ENCODE results near the gene SPEM3.

Gene SPEM3

GRCh38 chr17:7428557-7428956, at the start of gene SPEM3:
SPEM3 (plus strand) TSS chr17:7428857; CDS start chr17:7428903, 46 bp downstream.
- DNase-seq, result no peak

GRCh38 chr17:7379134-7379533, 49.5 kb upstream of the SPEM3 start:
- no peak for DNase-seq

DNA sequence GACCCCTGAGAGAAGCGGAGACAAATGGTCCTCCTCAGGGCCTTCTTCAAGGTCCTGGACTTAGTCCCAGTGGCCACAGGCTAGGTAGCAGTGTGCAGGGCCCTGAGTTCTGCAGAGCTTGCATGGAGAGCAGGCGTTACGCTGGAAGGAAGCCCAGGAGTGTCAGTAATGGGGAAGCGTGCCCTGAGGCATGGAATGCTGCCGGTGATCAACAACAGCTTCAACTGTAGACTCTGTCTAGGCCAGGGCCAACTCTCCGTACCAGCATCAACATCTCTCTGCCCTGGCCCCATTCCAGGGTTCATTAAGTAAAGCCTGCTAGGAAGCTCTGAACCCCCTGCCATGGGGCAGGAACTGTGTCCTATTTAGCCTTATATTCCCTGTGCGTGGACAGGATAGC, 48.3 kb upstream of the SPEM3 start:
- peak; percentile 8 for DNase-seq

GRCh38 chr17:7380855-7381683, 47.6 kb upstream of the SPEM3 start, which contains the start of gene TNK1:
TNK1 (plus strand) TSS chr17:7381089; CDS start chr17:7382927, 1,838 bp downstream.
- no peak for DNase-seq

DNA sequence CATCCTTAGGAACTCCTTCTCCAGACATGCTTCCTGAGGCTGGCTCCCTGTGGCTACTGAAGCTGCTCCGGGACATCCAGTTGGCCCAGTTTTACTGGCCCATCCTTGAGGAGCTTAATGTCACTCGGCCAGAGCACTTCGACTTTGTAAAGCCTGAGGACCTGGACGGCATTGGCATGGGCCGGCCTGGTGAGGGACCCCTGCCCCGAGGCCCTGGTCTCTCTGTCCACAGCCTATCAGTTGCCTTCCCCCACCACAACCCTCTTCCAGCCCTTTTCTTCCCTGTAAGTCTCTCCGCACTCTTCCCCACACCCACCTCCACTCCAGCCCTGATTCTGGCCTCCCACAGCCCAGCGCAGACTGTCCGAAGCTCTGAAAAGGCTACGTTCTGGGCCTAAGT, 45.8 kb upstream of the SPEM3 start:
- DNase-seq, result no peak

GRCh38 chr17:7383371-7383741, 45.3 kb upstream of the SPEM3 start:
- DNase-seq, result no peak

DNA sequence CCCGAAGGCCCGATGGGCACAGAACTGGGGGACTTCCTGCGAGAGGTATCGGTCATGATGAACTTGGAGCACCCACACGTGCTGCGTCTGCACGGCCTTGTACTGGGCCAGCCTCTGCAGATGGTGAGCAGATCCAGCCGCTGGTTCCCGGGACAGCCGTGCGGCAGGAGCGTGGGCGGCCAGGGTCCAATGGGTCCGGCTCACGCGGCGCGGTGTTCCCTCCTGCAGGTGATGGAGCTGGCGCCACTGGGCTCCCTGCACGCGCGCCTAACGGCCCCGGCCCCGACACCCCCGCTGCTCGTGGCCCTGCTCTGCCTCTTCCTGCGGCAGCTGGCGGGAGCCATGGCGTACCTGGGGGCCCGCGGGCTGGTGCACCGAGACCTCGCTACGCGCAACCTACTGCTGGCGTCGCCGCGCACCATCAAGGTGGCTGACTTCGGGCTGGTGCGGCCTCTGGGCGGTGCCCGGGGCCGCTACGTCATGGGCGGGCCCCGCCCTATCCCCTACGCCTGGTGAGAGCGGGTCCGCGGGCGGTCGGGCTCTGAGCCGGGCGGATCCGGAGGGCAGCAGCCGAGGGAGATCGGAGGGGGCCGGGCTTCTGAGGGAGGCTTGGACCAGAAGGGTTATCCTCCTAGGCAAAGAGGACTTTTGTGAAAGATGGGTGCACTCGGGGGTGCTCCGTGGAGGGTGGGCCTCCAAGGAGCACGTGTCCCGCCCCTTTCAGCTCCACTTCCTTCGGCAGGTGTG, 44.7 kb upstream of the SPEM3 start:
- DNase-seq, result no peak

DNA sequence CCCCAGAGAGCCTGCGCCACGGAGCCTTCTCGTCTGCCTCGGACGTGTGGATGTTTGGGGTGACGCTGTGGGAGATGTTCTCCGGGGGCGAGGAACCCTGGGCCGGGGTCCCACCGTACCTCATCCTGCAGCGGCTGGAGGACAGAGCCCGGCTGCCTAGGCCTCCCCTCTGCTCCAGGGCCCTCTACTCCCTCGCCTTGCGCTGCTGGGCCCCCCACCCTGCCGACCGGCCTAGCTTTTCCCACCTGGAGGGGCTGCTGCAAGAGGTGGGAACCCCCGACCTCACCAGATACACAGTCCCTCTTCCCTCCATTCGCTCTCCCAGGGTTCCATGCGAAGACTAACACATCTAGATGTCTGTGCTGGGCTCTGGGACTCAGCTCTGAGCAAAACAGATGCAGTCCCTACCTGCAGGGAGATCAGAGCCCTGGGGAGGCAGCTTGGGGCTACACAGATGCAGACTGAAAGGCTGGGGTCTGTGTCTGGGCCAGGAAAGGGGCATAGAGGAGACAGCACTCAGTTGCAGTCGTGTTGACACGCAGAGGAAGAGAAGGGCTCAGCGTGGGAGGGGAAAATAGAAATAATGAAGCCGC, 44.1 kb upstream of the SPEM3 start:
- no peak for DNase-seq

DNA sequence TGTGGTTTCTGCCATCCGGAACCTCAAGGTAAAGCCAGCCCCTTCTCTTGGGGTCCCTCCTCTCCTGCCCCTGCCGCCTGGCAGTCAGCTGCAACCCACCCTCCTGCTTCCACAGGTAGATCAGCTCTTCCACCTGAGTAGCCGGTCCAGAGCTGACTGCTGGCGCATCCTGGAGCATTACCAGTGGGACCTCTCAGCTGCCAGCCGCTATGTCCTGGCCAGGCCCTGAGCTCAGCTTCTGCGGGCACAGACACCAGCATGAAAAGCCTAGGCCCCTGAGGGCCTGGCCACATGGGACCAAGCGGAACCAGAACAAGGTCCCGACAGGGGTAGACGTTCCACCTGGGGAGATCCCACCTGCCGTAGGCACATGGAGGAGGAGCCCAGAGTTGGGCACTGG, 39.8 kb upstream of the SPEM3 start:
- no peak for DNase-seq

- DNase-seq, result no peak
Measured at GRCh38 chr17:7389924-7390910, 38.4 kb upstream of the SPEM3 start.

DNA sequence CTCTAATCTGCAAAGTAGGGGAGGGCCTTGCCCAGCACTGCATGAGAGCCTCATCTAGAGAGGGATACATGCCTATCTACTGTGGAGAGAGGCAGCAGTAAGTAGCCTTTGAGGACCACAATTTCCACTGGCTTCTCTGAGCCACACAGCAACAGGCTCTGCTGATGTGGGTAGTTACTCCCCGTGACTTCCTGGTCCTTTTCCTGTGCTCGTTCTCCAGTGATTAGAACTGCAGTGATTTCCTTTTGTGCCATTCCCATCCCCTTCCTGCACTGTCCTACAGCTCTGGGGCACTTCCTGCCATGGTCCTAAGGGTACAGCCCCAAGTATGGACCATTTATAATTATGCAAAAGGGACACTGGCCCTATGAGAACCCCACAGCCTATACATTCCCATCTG, 37.4 kb upstream of the SPEM3 start:
- DNase-seq, result no peak

GRCh38 chr17:7392696-7393612, 35.7 kb upstream of the SPEM3 start:
- no peak for DNase-seq

DNA sequence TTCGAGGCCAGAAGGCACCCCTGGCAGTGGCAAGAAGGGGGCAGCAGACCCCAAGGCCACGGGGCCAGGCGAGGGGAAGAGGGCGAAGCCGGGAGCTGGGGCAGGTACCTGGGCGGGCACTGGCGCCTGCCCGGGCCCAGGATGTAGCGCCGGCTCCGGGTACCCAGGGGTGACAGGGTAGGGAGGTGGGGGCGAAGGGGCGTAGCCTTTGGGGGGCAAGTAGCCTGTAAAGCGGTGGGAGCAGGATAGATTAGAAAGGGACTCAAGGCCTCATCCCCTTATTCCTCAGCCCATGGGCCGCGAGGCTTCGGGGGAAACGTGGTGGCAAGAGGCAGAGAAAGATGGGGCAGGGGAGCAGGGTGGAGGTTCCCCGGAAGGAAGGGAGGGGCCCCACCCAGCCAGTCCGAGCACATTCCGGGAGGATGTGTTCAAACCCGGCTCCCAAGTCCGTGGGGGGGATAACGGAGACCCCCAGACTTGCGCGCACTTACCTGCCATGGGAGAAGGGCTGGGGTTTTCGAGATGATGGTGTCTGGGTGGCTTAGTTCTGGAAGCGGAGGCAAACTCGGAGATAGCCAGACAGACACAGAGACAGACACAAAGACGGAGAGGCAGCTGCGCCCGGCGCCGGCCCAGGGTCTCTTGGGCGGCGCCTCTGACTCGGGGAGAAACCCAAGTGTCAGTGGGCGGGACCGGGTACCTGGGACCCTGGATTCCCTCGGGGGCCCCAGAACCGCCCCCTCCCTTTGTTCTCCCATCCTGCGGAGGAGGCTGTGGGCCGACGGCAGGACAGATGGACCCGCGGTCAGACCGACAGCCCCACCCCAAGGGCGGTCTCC, 34.8 kb upstream of the SPEM3 start:
- DNase-seq, result no peak

DNA sequence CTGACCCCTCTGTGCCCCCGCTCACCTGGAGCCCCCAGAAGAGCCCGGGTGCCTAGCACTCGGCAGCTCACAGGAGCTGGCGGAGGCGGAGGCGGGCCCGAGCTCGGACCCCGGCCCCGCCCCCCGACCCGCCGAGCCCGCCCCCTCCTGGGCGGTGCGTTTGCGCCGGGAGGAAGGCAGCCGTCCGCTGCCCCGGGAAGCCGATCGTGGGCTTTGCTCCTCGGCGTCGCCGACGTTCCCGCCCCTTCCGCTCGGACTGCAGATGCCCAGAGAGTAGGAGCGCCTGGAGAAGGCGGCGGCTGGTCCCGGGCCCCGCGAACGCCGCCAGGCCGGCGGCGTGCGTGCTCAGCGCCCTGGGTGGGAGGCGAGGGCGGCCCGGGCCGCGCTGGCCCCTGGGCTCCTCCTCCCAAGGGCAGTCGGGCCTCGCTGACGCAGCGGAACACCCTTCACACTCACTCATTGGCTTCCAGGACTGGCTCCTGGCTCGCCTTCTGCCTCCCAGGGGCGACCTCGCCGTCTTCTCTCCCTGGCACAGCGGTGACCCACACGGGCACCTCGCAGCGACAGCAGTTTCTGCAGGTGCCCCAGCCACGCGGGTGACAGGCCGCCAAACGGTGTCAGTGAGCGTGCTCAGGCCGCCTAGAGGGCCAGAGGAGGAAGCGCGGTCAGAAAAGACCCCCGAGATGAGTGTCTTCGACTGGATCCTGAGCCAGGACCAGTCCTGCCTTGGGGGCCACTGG, 34.0 kb upstream of the SPEM3 start, which contains the start of gene PLSCR3:
PLSCR3 (minus strand) TSS at position 74 of the 740 bp plus-strand sequence. CDS start 415 bp downstream, outside the sequence.
- peak; percentile 56 for DNase-seq

GRCh38 chr17:7396147-7396546, 32.5 kb upstream of the SPEM3 start:
- no peak for DNase-seq

DNA sequence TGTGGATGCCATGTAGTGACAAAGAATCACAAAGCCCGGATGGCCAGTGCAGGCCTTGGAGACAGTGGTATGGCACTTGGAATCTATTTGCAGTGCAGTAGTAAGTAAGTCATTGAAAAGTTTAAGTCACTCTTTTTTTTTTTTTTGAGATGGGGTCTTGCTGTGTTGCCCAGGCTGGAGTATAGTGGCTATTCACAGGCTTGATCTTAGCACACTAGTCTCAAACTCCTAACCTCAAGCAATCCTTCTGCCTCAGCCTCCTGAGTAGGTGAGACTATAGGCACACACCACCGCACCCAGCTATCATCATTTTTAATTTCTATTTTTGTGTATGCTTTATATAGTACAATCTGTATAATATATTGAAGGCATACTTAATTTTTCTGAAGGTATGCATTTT, 30.0 kb upstream of the SPEM3 start:
- no peak for DNase-seq

DNA sequence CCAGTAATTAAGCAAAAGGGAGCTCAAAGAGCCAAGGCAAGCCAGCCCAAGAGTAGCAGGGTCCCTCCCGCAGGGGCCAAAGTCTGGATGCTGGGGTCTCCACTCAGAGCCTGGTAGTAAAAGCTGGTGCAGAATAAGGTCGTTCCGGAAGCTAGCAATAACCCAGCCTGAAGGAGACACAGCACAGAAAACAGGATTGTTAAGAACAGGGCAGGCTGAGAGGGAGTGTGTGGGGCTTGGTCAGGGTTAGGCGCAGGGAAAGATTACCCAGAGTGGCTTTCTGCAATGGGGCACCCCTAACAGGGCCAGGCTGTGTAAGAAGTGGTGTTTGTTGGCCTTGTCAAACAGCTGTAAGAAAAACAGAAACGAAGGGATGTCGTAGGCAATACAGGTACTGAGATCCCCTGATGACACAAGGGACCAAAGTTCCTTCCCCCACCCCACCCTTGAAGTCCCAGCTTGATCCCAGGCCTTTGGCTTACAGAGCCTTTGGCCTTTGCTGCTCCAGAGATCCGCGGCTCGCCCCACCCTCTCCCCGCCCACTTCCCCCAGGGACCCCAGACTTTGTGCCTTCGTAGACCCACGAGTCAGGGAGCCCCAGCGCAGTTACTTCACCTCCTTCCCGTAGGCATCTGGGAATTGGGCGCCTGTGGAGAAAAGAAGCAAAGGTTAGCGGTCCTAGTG, 25.5 kb upstream of the SPEM3 start:
- DNase-seq, result no peak

- DNase-seq, result peak; percentile 52
Measured at GRCh38 chr17:7403727-7403976, 25.0 kb upstream of the SPEM3 start.

Data from NCI-H1694 treated with DMSO at 0.1 percent for 48 hours (cell line).